Keratinocyte (primary cell): ENCODE data around the gene MEGF10. TPM values are rescaled to one million over a fixed set of nuclear protein-coding genes. Genes with fewer than 3 reads are reported as not detected.

Source experiments
- DNase-seq: peaks from one replicate; pipeline ENCODE4 v3.0.0-alpha.2; 2011; ENCODE audit warnings: low read depth, missing footprints, low spot score
- FAIRE-seq: peaks from 2 replicates; lab custom pipeline; 2011; peaks lifted over from hg19 to GRCh38; lab: Jason Lieb, UNC
- H2AFZ ChIP-seq: 2 replicates; pipeline ENCODE4 v1.6.0; 2012; ENCODE audit warnings: low read length, control low read depth, inconsistent platforms; ENCODE audit not compliant: control insufficient read depth
- H3K27ac ChIP-seq: 2 replicates; pipeline ENCODE4 v1.5.1; 2011; ENCODE audit warnings: low read length; ENCODE audit not compliant: control insufficient read depth, insufficient read depth
- H3K27me3 ChIP-seq: 3 replicates; pipeline ENCODE4 v1.6.0; 2011; ENCODE audit warnings: low read length; ENCODE audit not compliant: control insufficient read depth, insufficient read depth; ENCODE audit errors: extremely low read depth
- H3K36me3 ChIP-seq, 2 experiments: 2 replicates in 1 of 2; 3 replicates in 1 of 2; pipeline ENCODE4 v1.5.1; 2011; ENCODE audit warnings: low read length in 2 of 2, mild to moderate bottlenecking in 1 of 2; ENCODE audit not compliant: control insufficient read depth in 2 of 2, insufficient read depth in 2 of 2; ENCODE audit errors: extremely low read depth in 1 of 2
- H3K4me1 ChIP-seq: 3 replicates; pipeline ENCODE4 v1.5.1; 2011; ENCODE audit warnings: low read length; ENCODE audit not compliant: control insufficient read depth, insufficient read depth; ENCODE audit errors: extremely low read depth
- H3K4me2 ChIP-seq: 3 replicates; pipeline ENCODE4 v1.6.0; 2011; ENCODE audit warnings: low read depth, low read length; ENCODE audit not compliant: control insufficient read depth, insufficient read depth; ENCODE audit errors: extremely low read depth
- H3K4me3 ChIP-seq, 3 experiments: fragments of 200-600 bp in 1 of 3; sonication (generic) in 1 of 3; 2 replicates in 2 of 3; 3 replicates in 1 of 3; pipeline ENCODE4 v1.5.1; 2011 to 2016; ENCODE audit warnings: low read length in 3 of 3, mild to moderate bottlenecking in 3 of 3, control low read depth in 2 of 3, inconsistent platforms in 1 of 3, low read depth in 1 of 3, mixed read lengths in 1 of 3, mixed run types in 1 of 3, moderate library complexity in 1 of 3; ENCODE audit not compliant: control insufficient read depth in 2 of 3, insufficient read depth in 2 of 3; ENCODE audit errors: extremely low read depth in 1 of 3
- H3K79me2 ChIP-seq: 2 replicates; pipeline ENCODE4 v1.6.0; 2012; ENCODE audit warnings: low read length; ENCODE audit not compliant: control insufficient read depth, insufficient read depth
- H3K9ac ChIP-seq: 3 replicates; pipeline ENCODE4 v1.6.0; 2011; ENCODE audit warnings: low read length; ENCODE audit not compliant: control insufficient read depth, insufficient read depth; ENCODE audit errors: extremely low read depth
- H3K9me1 ChIP-seq: 3 replicates; pipeline ENCODE4 v1.6.0; 2011; ENCODE audit warnings: low read length; ENCODE audit not compliant: control insufficient read depth, insufficient read depth; ENCODE audit errors: extremely low read depth
- H3K9me3 ChIP-seq: 2 replicates; pipeline ENCODE4 v1.5.1; 2012; ENCODE audit warnings: low read depth, low read length; ENCODE audit not compliant: control insufficient read depth
- H4K20me1 ChIP-seq: 3 replicates; pipeline ENCODE4 v1.6.0; 2011; ENCODE audit warnings: low read length; ENCODE audit not compliant: control insufficient read depth, insufficient read depth; ENCODE audit errors: extremely low read depth
- CTCF ChIP-seq, 3 experiments: IDR thresholded peaks in 1 of 3; conservative IDR thresholded peaks in 1 of 3; optimal IDR thresholded peaks in 1 of 3; 2 replicates in 2 of 3; 3 replicates in 1 of 3; pipeline versions ENCODE3 to v1.5.1; 2011; ENCODE audit warnings: low read length in 3 of 3, mild to moderate bottlenecking in 3 of 3, moderate library complexity in 2 of 3, control low read depth in 1 of 3, inconsistent platforms in 1 of 3; ENCODE audit not compliant: insufficient read depth in 2 of 3; ENCODE audit errors: extremely low read depth in 1 of 3
- EZH2 ChIP-seq: IDR thresholded peaks from one replicate; pipeline ENCODE4 v1.6.1; 2012; ENCODE audit warnings: inconsistent platforms, mild to moderate bottlenecking, low read length, moderate library complexity
- dilution Hi-C: fragments of 300-500 bp; cut with MboI; formaldehyde crosslinking; loops from one replicate; pipeline ENCODE4 v1.7.0; 2020; ENCODE audit warnings: low sequenced_read_pairs; ENCODE audit not compliant: extremely low pct_ligation_motif_present
- polyA plus RNA-seq, 5 experiments: library from polyadenylated mRNA; depleted of rRNA in 3 of 5; stranded (reverse) in 3 of 5; stranded (forward) in 1 of 5; unstranded in 1 of 5; fragments of >200 nt; gene quantifications; 1 replicate in 1 of 5; 2 replicates in 3 of 5; 3 replicates in 1 of 5; pipeline versions ENCODE4 v1.2.1 to v1.2.3, GENCODE V29; 2011 to 2012; ENCODE audit warnings: missing spikeins in 2 of 5, low read depth in 1 of 5, low replicate concordance in 1 of 5

Gene MEGF10
- polyA plus RNA-seq, 1 donor (not counting 4 experiments of a cell fraction or from before 2014, with no cell fraction given): not detected

- Histone ChIP-seq H2AFZ (no peak overlapping the region), H3K4me2 (no peak overlapping the region), H3K27ac (no peak overlapping the region), H3K4me3 (no peak overlapping the region), H3K36me3 (no peaks in the 10 kb centered on the region), H3K4me1 (no peaks in the 10 kb centered on the region), H3K9me3 (no peaks in the 10 kb centered on the region), H3K9me1 (no peaks in the 10 kb centered on the region), H3K79me2 (no peaks in the 10 kb centered on the region), H3K27me3 (peaks cover 8% of the 10 kb centered on the region), H4K20me1 (no peaks in the 10 kb centered on the region), H3K9ac (no peak overlapping the region)
- FAIRE-seq (no peak), DNase-seq (no peak)
- TF ChIP-seq CTCF (optimal IDR thresholded peaks at IDR 0.05 in 1 of 3, IDR thresholded peaks at IDR 0.05 in 1 of 3, conservative IDR thresholded peaks at IDR 0.05 in 1 of 3; ENCODE audit: extremely low read depth in 1 of 3, insufficient read depth in 2 of 3, low read length in 3 of 3) (no peak), EZH2 (no peak)
- dilution Hi-C loops: no loop called here
Measured at GRCh38 chr5:127281609-127282008, 9.0 kb upstream of the MEGF10 start.

DNA sequence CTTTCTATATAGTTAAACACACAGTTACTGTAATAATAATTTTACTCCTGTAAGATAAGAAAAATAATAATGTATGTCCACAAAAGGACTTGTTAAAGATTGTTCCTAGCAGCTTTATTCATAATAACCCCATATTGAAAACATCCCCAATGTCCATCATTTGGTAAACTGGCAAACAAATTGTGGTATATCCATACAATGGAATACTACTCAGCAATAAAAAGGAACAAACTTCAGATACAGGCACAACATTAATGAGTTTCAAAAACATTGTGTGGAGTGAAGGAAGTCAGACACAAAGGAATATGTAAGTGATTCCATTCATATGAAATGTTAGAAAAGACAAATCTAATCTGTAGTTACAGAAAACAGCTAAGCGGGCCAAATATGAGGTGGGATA is 1.9 kb upstream of the MEGF10 start:
- peaks cover 27% of the 10 kb centered on the region for H3K27me3 ChIP-seq
- FAIRE-seq (no peak), DNase-seq (no peak)
- no peaks in the 10 kb centered on the region for H4K20me1 ChIP-seq
- no peak overlapping the region for H3K27ac ChIP-seq
- dilution Hi-C loops: no loop called here
- no peaks in the 10 kb centered on the region for H3K4me1 ChIP-seq
- H3K36me3 ChIP-seq: no peaks in the 10 kb centered on the region
- TF ChIP-seq EZH2 (no peak), CTCF (optimal IDR thresholded peaks at IDR 0.05 in 1 of 3, IDR thresholded peaks at IDR 0.05 in 1 of 3, conservative IDR thresholded peaks at IDR 0.05 in 1 of 3; ENCODE audit: extremely low read depth in 1 of 3, insufficient read depth in 2 of 3, low read length in 3 of 3) (no peak)
- no peaks in the 10 kb centered on the region for H3K9me1 ChIP-seq
- no peaks in the 10 kb centered on the region for H3K79me2 ChIP-seq
- no peak overlapping the region for H3K4me3 ChIP-seq
- no peak overlapping the region for H2AFZ ChIP-seq
- no peak overlapping the region for H3K4me2 ChIP-seq
- no peak overlapping the region for H3K9ac ChIP-seq
- no peaks in the 10 kb centered on the region for H3K9me3 ChIP-seq
